GM12873 (cell line): ENCODE results near the gene TTC17.

Experiments used
- TF ChIP-seq, protein P1 (sequence below): IDR thresholded peaks from 2 replicates; pipeline ENCODE4 v1.5.1; 2012; ENCODE audit warnings: low read depth, mild to moderate bottlenecking, moderate library complexity, low read length, control low read depth; ENCODE audit not compliant: insufficient read depth; ENCODE audit errors: missing control alignments

Gene TTC17

GRCh38 chr11:43503417-43503816, 144.7 kb downstream of the TTC17 start:
- TF ChIP-seq, protein P1, sequence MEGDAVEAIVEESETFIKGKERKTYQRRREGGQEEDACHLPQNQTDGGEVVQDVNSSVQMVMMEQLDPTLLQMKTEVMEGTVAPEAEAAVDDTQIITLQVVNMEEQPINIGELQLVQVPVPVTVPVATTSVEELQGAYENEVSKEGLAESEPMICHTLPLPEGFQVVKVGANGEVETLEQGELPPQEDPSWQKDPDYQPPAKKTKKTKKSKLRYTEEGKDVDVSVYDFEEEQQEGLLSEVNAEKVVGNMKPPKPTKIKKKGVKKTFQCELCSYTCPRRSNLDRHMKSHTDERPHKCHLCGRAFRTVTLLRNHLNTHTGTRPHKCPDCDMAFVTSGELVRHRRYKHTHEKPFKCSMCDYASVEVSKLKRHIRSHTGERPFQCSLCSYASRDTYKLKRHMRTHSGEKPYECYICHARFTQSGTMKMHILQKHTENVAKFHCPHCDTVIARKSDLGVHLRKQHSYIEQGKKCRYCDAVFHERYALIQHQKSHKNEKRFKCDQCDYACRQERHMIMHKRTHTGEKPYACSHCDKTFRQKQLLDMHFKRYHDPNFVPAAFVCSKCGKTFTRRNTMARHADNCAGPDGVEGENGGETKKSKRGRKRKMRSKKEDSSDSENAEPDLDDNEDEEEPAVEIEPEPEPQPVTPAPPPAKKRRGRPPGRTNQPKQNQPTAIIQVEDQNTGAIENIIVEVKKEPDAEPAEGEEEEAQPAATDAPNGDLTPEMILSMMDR: peak; percentile 23

GRCh38 chr11:43504316-43504950, 145.7 kb downstream of the TTC17 start:
- TF ChIP-seq, protein P1: peak; percentile 51

- TF ChIP-seq, protein P1: no peak
These were observed 146.5 kb downstream of the TTC17 start for GRCh38 chr11:43505171-43505570.

DNA sequence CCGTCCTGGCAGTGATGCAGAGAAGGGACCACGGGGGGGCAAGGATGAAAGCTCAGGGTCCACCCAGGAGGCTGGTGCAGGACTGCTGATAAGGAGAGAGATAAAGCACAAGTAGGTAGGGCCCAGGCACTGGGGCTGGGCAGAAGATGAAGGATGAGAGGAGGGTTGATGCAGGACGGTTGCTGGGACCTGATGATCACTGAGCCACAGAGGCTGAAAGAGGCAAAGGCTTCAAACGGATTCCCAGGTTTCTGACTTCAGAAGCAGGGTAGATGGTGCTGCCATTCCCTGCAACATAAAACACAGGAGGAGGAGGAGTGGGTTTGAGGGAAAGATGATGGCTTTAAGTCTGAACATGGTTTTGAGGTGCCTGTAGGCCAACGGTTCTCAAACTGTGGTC, 148.5 kb downstream of the TTC17 start:
- TF ChIP-seq, protein P1: no peak

DNA sequence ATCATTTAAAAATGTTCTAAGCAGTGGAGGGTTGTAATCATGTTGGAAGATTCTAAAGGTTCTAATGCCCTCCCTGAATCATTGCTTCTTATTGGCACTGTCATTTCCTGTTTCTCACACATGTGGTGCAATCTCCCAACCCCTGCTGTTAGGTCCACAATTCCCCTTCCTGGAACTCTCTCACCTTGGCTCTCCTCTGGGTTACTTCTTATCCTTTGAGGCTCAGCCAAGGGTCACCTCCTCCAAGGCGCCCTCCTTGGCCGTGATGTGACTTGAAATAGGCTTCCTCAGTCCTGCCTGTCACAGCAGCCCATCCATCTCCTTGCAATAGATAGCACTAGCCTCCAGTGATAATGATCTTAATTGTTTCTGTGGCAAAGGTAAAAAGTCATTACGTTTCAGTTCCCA, 149.8 kb downstream of the TTC17 start:
- TF ChIP-seq, protein P1: no peak

GRCh38 chr11:43511959-43512358, 153.2 kb downstream of the TTC17 start:
- TF ChIP-seq, protein P1: no peak

DNA sequence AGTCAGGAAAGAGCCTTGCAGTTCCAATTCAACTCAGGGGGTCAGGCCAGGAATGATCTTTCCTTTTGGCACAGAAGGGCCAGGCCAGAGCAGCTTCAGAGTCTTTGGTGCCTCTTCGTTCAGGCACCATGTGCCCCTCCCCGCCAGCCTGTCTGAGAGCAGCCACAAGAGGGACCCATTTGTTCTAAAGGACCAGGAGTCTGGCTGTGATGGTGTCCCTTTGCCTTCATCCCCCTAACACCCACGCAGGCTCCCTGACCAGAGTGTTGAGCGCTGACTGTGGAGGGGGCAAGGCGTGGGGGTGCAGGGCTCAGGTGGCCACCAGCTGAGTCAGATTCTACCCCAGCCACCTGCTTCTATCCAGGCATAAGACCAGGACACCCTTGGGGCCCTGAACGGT, 156.4 kb downstream of the TTC17 start:
- TF ChIP-seq, protein P1: peak; percentile 33

DNA sequence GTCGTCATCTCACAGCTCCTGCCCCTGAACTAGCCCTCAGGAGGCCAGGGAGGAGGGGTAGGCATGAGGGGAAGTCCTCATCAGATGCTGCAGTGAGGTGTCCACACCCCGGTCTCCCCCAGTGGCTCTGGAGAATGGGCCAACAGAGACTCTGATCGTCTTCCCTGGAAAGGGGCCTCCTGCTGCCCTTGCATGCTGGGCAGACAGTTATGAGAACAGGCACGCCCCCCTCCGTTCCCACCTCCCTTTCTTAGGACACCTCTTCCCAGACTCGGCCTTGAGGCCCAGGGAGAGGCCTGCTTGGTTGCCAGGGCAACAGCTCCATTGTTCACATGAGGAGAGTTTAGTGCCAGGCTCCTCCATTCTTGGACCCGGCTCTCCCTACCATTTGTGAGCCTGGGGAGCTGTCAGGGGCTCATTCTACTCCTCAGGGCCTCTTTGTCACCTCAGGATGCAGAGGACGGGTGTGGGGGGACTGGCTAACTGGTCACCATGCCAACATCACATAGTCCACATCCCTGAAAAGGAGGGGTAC, 157.7 kb downstream of the TTC17 start:
- TF ChIP-seq, protein P1: no peak
